ENCODE measurements around the gene FBRSL1.

The FBRSL1 gene

DNA sequence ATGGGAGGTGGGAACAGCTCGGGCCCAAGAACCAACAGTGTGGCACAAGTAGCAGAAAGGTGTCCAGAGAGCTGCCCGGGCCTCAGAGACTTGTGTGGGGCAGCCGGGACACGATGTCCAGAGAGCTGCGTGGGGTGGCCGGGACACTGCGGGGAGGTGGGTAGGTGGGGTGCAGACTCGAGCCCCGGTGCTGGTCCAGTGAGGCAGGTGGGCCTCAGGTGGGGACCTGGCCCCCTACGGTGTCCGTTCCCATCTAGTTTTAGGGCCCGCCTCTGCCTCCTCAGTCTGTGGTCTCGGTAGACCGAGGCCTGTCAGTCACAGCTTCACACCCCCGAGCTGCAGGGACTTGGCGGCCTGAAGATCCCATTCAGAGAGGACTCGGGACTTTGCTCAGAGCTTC, 6.3 kb upstream of the FBRSL1 start:
- no peak for DNase-seq (ENCODE audit: low spot score)

DNA sequence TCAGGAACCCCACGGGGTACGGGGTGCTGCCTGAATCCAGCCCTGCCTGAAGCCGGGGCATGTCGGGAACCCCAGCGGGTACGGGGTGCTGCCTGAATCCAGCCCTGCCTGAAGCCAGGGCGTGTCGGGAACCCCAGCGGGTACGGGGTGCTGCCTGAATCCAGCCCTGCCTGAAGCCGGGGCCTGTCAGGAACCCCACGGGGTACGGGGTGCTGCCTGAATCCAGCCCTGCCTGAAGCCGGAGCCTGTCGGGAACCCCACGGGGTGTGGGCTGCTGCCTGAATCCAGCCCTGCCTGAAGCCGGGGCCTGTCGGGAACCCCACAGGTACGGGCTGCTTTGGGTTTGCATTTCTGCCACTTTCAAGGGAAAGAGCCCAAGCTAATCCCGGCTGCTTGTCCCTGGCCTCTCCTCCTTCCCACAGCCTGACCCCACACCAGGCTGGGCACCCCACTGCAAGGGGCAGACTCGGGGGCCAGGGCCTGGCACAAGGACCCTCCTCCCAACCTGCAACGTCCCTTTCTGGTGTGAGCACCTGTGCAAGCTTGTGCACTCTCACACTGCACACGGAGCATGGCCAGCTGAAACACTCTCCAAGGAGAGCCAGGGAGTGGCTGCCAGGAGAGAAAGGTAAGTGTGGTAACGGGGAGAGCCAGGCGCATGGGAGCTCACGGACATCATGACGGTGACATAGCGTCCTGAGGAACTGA, 5.6 kb upstream of the FBRSL1 start:
- DNase-seq (ENCODE audit: low spot score) = no peak

DNA sequence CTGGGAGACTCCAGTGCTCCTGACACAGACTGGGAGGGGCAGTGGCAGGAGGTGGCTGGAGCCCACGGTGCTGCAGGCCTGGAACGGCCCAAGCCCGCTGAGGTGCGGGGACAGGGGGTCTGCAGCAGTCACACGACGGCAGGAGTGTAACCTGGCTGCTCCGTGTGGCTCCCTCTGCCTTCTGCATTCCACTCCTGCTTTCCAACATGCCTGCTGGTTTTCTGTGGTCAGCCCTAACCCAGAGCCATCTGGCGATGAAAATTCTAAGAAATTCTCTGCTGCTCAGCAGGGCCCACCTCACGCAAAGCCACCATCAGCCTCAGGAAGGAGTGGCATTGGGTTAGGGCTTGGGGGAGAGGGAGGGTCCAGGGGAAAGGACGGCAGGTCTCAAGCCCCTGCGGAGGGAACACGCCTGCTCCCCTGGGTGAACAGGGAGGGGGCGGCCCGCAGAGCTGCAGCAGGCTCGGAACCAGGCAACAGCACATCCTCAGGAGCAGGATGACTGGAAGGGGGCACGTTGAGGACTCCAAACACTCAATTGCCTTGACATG, 5.0 kb upstream of the FBRSL1 start:
- DNase-seq (ENCODE audit: low spot score) = no peak

GRCh38 chr12:132485619-132486018, 4.3 kb upstream of the FBRSL1 start:
- no peak for DNase-seq (ENCODE audit: low spot score)

DNA sequence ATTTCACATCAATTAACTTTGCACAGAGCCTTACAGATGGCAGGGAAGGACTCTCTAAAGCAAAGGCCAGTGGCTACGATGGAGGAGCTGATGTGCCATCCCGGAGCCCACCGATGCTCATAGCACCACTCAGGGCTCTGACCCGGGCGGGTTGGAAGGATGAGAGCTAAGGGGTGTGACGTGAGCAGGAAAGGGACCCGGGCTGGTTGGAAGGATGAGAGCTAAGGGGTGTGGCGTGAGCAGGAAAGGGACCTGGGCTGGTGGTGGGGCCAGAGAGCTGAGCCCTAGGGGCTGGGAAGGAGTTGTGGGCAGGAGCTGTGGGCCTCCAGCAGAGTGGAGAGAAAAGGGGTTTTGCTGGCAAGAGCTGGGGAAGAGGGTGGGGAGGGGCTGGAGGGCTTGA, 3.8 kb upstream of the FBRSL1 start:
- DNase-seq (ENCODE audit: low spot score) = no peak

DNA sequence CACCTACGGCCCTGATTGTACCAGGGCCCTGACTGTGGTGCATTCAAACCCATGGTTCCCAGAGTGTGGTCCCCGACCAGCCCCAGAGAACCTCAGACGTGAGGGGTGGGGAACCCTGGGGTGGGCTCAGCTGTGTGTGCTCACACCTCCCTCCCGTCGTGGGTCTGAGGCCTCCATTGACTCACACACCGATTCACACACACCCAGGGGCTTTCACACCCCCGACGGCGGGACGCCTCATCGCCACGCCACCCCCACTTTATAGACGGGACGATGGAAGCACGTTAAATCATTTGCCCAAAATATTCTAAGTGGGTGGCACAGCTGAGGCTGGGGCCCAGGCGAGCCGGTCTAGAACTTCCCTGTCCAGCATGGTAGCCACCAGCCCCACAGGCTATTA, 3.4 kb upstream of the FBRSL1 start:
- no peak for DNase-seq (ENCODE audit: low spot score)

DNA sequence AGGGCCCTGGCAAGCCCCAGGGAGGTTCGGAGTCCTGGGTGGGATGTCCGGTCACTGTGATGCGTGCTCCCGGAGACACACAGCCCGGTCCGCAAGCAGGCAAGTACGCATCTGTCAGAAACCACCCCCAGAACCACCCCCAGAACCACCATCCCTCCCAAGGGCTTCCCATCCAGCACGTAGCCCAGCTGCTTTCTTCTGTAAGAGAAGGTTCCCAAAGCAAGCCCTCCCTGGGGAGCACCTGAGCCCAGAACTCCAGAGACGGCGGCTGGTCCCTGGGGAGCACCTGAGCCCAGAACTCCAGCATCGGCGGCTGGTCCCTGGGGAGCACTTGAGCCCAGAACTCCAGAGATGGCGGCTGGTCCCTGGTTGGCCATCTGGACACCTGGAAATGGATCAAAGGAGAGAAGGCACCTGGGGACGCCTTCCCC, 2.6 kb upstream of the FBRSL1 start:
- no peak for DNase-seq (ENCODE audit: low spot score)

GRCh38 chr12:132488127-132489077, 1.5 kb upstream of the FBRSL1 start:
- no peak for DNase-seq (ENCODE audit: low spot score)

DNA sequence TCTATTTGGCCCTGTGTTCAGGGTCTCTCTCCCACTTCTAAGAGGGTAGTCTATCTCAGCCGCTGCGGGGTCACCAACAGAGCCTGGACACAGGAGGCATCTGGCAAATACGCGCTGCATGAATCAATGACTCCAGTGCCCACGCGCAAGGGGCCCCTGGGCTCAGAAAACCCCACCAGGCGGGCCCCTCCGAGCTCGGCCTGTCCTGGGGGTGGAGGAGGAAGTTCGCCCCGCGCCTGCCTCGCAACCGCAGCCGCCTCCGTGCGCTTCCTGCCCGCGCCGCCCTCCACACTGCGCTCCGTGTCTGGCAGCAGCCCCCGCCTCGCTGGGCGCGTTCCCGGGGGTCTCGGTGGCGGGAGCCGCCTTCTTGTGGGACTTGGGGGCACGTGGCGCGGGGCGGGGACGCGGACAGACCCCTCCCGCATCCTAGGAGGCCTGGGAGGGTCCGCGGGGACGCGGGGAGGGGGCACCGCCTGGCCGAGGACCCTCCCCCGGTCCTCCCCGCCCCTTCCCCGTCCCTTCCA, 811 bp upstream of the FBRSL1 start:
- peak; percentile 63 for DNase-seq (ENCODE audit: low spot score)

DNA sequence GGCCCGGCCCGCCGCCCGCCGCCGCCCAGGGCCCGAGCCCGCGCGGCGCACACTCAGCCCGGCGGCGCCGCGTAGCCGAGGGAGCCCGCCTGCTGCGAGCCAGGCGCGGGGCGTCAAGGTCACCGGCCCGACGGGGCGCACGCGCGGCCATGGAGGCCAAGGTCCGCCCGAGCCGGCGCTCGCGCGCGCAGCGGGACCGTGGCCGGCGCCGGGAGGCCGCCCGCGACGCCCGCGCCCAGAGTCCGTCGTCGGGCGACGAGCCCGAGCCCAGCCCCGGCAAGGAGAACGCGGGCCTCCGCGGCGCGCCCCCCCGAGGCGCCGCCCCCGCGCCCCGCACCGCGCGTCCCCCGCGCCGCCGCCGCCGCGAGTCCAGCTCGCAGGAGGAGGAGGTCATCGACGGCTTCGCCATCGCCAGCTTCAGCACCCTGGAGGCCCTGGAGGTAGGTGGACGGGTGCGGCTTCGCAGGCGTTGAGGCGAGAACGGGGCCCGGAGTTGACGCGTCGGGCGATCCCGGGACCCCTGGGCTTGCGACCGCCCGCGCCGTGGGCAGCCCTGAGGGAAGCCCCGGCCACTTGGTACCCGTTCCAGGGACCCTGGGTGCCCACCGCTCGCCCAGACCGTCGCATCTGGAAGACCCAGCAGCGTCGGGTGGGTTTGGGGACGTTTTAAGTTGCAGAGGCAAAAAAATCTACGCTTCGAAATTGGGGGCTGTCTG, 629 bp downstream of the FBRSL1 start:
- DNase-seq (ENCODE audit: low spot score) = peak; percentile 42

GRCh38 chr12:132491138-132491663, 1.2 kb downstream of the FBRSL1 start:
- no peak for DNase-seq (ENCODE audit: low spot score)

- DNase-seq (ENCODE audit: low spot score) = no peak
Observed at GRCh38 chr12:132491761-132492378, 1.9 kb downstream of the FBRSL1 start.

- no peak for DNase-seq (ENCODE audit: low spot score)
Observed at GRCh38 chr12:132492522-132492921, 2.6 kb downstream of the FBRSL1 start.

GRCh38 chr12:132492951-132493350, 3.0 kb downstream of the FBRSL1 start:
- DNase-seq (ENCODE audit: low spot score) = no peak

DNA sequence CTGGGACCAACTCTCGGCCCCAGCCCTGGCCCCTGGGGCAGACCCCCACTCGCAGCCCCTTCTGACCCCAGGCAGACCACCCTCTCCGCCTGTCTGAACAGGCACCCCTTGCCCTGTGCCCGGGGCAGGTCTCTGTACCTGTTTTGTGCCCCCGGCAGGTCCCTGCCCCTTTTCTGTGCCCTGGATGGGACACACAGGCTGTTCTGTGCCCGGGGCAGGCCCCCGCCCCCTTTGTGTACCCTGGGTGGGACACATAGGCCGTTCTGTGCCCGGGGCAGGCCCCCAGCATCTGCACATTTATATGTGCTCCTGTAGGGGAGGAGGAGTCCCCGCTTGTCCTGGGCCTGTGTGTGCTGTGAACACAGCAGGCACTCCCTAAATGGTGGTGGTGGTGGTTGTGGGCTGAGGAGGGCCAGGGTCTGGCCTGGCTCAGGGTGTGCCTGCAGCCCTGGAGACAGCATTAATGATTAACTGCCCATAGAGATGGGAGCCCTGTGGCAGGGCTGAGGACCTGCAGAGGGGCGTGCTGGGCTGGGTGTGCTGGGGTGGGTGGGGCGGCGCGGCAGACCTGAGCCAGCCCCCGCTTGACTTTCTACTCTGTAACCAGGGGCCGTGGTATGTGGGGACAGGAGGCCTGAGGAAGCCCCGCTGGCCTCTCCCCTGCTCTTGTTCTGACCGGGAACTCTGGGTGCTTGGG, 3.7 kb downstream of the FBRSL1 start:
- no peak for DNase-seq (ENCODE audit: low spot score)

DNA sequence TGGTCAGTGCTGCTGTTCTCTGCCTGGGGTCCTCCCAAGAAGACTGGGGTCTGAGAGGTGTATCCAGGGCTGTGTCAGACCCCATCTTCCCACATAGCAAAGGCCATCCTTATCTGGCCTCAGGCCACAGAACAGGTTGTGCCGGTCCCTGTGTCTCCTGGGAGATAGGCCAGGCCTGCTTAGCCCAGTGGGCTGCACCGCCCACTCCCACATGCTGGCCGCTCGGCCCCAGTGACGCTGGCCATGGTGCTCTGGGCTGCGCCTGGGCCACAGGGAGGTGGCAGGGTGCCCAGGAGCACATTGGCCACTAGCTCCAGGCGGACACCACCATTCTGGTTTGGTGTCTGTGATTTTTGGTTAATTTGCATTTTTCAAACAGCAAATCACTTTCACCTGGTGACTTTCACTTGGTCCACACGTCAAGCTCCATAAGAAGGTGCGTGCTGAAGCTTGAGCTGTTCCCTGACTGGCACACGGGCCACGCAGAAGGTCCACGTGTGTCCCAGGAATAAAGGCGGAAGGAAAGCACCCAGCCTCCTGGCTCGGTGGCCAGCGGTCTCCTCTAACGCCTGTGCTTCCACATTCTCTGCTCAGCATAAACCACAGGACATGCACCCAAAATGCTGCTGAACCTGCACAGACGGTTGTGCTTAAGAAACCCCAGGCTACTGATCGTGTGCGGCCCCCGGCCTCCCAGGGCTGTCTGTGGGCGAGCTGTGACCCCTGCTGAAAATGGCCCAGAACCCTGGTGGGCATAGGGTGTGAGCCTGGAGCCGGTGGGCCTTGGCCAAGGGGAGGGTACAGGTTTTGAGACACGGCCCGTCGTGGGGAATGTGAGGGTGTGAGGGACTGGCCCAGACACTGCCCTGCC, 4.6 kb downstream of the FBRSL1 start:
- DNase-seq (ENCODE audit: low spot score) = no peak

DNA sequence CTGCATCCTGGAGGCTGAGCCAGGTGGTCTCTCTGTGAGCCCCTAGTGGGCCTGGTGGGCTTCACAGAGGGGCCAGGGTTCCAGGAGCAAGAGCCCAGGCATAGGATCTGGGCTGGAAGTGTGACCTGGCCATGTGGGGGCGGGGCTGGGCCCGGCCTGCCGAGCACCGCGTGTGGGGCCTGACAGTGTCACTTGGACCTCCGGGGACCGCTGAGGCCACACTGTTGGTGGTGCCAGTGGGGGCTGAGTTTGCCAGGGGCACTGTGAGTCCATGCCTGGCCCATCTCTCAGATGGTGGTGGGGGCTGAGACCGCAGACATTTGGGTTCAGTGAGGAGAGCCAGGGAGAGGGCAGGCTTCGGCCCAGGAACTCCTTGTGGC, 5.2 kb downstream of the FBRSL1 start:
- DNase-seq (ENCODE audit: low spot score) = no peak

- no peak for DNase-seq (ENCODE audit: low spot score)
Observed at GRCh38 chr12:132495629-132496357, 5.8 kb downstream of the FBRSL1 start.

- no peak for DNase-seq (ENCODE audit: low spot score)
Observed at GRCh38 chr12:132496358-132496669, 6.4 kb downstream of the FBRSL1 start.
